GM19239 (cell line): ENCODE measurements around the gene SLC25A1.

Experiments
- DNase-seq: peaks from one replicate; pipeline ENCODE4 v3.0.0; 2011; ENCODE audit warnings: low spot score; ENCODE audit not compliant: insufficient read length
- FAIRE-seq: peaks from 2 replicates; lab custom pipeline; 2011; peaks lifted over from hg19 to GRCh38; lab: Jason Lieb, UNC

The SLC25A1 gene

DNA sequence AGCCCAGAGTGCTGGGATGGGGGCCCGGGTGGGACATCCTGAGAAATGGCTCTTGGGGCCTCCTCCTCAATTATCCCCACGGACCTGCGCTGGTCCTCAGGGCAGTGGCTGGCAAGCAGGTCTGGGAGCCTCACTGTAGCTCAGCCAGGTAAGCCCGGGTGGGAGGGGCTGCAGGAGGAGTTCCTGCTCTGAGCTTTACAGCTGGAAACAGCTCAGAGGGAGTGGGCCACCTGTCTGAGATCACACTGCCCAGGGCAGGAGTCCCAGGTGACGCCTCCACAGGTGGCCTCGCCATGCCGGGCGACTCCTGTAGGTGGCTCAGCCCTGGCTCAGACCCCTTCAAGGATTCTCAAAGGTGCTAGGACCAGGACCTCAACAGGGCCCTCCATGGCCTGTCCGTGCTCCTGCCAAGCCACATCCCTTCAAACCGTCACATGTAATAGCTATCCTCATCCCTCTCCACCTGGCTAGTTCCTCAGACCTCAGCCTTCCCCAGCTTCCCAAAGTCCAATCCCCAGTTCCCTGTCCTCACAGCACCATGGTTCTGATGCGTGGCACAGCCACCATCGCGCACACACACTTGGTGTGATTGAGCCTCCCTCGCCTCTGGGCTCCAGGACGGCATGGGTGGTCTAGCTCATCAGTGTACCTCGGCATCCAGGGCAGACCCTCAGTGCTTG, 51.1 kb downstream of the SLC25A1 start:
- no peak for FAIRE-seq
- no peak for DNase-seq

DNA sequence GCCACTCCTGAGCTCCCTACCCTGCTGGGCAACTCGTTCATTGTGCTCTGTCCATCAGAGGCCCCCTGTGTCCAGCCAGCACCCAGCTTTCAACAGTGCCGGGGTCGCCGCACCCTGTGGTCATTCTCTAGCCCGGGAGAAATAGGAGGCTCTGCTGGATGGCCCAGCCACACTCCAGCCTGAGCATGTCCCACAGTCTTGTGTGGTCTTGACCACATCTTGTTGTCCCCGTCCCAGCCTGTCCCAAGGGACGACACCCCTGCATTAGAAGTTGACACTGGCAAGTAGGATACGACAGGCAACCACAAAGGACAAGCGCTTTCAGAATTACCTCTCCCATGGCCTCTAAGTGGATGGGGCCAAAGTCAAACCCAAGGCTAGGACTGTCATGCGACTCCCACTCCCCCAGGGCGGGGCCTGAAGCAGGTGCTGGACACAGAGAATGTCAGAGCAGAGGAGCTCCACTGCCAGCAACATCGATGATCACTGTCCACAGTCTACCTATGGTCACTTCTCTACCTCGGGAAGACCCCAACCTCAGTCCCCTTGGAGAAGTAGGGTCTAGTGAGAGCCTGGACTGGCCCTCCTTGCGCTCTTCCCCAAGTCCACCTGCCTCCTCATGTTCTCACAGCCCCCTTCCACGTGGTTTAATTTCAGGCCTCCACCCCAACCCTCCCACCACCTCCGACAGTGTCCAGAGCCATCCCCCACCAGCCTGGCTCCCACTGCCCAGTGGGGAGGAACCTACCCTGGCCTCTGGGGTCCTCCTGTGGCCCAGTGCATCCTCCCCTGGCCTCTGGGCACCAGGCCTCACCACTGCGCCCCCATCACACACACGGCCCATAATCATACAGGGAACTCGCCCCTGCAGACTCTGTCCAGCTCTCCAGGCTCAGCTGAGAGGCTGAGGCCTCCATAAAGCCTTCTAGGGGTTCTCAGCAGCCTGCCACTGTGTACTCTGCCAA, 51.9 kb downstream of the SLC25A1 start:
- DNase-seq (no peak), FAIRE-seq (no peak)
